Ascending aorta (tissue), 2 donors: Measurements from ENCODE around the gene BCAS1. TPM values are rescaled to one million over a fixed set of nuclear protein-coding genes. Genes with fewer than 3 reads are reported as not detected.
"Not testable (repeated sequence)": the region's sequence is repeated elsewhere in the genome, so short reads cannot be mapped to it uniquely, and the experiment has no call there.

Source experiments
- DNase-seq, 2 donors: peaks; one replicate each; pipeline ENCODE4 v3.0.0-alpha.2; 2019; ENCODE audit warnings: low spot score in 2 of 2
- H3K27ac ChIP-seq, 2 donors: fragments of 200-600 bp; sonication (generic); one replicate each; pipeline ENCODE4 v1.5.1; 2016 to 2017; ENCODE audit warnings: mild to moderate bottlenecking in 1 of 2
- H3K27me3 ChIP-seq: fragments of 200-600 bp; sonication (generic); one replicate; pipeline ENCODE4 v1.5.1; 2017
- H3K36me3 ChIP-seq, 2 donors: fragments of 200-600 bp; sonication (generic); one replicate each; pipeline ENCODE4 v1.5.1; 2016
- H3K4me1 ChIP-seq, 2 donors: fragments of 200-600 bp; sonication (generic); one replicate each; pipeline ENCODE4 v1.5.1; 2016 to 2017; ENCODE audit warnings: mild to moderate bottlenecking in 1 of 2
- H3K4me3 ChIP-seq, 2 donors: fragments of 200-600 bp; sonication (generic); one replicate each; pipeline ENCODE4 v1.5.1; 2016 to 2017; ENCODE audit warnings: mild to moderate bottlenecking in 1 of 2
- H3K9me3 ChIP-seq, 2 donors: fragments of 200-600 bp; sonication (generic); one replicate each; pipeline ENCODE4 v1.5.1; 2016
- intact Hi-C: fragments of 100-400 bp; cut with DNase I; formaldehyde crosslinking; loops from one replicate; pipeline ENCODE4 v1.15.1; 2023
- total RNA-seq: library from RNA; depleted of rRNA; stranded (reverse); fragments of >200 nt; gene quantifications from one replicate; pipeline ENCODE4 v1.1.0, GENCODE V29; 2016
- TF ChIP-seq, protein P1 (sequence below), 3 experiments: fragments of 200-600 bp in 2 of 3; fragments of 450-650 bp in 1 of 3; sonication (generic) in 2 of 3; IDR thresholded peaks; one replicate each; pipeline ENCODE4 v1.5.1; 2016 to 2019; ENCODE audit warnings: antibody characterized with exemption in 3 of 3, mild to moderate bottlenecking in 1 of 3, moderate library complexity in 1 of 3

The BCAS1 gene
- total RNA-seq, 1 donor from 2014 or later = not detected

DNA sequence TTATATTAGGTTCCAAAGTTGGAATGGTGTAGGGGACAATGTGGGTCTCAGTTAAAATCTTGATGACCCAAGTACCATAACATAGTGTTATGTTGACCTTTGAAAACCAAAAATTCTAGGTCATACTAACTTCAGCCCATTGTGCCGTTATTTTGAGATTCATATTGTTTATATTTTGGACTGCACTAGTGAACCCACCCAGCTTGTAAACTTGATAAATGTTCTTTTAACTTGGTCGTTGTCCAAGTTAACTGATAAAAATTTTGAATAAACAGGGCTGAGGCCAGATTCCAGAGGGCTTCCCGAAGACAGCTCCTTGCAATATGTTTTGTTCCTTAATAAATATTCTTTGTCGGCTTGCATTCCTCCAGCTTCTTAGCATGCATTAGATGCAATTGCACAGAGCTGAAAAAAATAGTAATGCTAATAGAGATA lies 90.3 kb downstream of the BCAS1 start:
- Histone ChIP-seq H3K4me1 (no peaks in the 10 kb centered on the region), H3K9me3 (no peaks in the 10 kb centered on the region), H3K4me3 (no peak overlapping the region), H3K27ac (no peak overlapping the region), H3K36me3 (no peaks in the 10 kb centered on the region), H3K27me3 (no peaks in the 10 kb centered on the region)
- intact Hi-C loops = no loop called here
- no peak for DNase-seq
- TF ChIP-seq, protein P1, sequence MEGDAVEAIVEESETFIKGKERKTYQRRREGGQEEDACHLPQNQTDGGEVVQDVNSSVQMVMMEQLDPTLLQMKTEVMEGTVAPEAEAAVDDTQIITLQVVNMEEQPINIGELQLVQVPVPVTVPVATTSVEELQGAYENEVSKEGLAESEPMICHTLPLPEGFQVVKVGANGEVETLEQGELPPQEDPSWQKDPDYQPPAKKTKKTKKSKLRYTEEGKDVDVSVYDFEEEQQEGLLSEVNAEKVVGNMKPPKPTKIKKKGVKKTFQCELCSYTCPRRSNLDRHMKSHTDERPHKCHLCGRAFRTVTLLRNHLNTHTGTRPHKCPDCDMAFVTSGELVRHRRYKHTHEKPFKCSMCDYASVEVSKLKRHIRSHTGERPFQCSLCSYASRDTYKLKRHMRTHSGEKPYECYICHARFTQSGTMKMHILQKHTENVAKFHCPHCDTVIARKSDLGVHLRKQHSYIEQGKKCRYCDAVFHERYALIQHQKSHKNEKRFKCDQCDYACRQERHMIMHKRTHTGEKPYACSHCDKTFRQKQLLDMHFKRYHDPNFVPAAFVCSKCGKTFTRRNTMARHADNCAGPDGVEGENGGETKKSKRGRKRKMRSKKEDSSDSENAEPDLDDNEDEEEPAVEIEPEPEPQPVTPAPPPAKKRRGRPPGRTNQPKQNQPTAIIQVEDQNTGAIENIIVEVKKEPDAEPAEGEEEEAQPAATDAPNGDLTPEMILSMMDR (IDR thresholded peaks at IDR 0.05) = no peak

DNA sequence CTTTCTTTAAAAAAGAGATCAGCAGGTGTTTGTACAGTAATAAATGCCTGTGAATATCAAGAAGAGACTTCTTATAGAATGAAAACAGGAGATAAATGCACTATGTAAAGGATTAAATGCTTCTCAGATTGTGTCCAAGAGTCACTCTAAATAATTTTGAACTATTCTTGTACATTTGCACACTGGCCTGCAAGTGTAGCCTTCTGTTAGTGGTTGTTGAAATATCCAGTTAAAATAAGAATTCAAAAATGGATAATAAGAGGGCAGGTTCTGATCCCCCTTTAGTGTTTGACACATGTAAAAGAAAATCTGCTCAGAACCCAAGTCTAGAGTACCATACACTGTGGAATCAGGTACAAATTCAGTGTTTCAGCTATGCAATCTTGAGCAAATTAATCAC lies 91.9 kb downstream of the BCAS1 start:
- H3K36me3 ChIP-seq = no peaks in the 10 kb centered on the region
- intact Hi-C loops = no loop called here
- no peak overlapping the region for H3K4me3 ChIP-seq
- H3K27ac ChIP-seq = no peak overlapping the region
- TF ChIP-seq, protein P1 (IDR thresholded peaks at IDR 0.05) = no peak
- H3K4me1 ChIP-seq = no peaks in the 10 kb centered on the region
- H3K9me3 ChIP-seq = no peaks in the 10 kb centered on the region
- DNase-seq = no peak
- no peaks in the 10 kb centered on the region for H3K27me3 ChIP-seq

DNA sequence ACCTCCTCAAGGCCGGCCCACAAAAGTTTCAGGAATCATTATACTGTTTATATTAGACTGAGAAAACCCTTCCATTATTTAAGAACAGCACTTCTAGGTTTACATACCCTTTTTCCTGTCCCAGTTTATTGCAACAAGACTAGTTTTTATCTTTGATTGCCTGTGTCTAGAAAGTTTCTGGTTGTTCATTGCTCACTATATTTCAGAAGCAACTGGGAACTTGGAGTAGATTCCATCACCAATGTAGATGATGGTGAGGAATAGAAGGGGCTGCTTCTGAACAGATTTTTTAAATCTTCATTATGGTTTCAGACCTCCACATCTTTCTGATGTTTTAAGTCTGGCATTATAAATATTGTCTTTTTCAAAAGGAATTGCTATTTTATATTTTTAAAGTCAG lies 93.0 kb downstream of the BCAS1 start:
- intact Hi-C loops = no loop called here
- H3K36me3 ChIP-seq = no peaks in the 10 kb centered on the region
- no peaks in the 10 kb centered on the region for H3K27me3 ChIP-seq
- no peak overlapping the region for H3K4me3 ChIP-seq
- TF ChIP-seq, protein P1 (IDR thresholded peaks at IDR 0.05) = no peak
- DNase-seq = no peak
- H3K27ac ChIP-seq = no peak overlapping the region
- H3K9me3 ChIP-seq = no peaks in the 10 kb centered on the region
- no peaks in the 10 kb centered on the region for H3K4me1 ChIP-seq

DNA sequence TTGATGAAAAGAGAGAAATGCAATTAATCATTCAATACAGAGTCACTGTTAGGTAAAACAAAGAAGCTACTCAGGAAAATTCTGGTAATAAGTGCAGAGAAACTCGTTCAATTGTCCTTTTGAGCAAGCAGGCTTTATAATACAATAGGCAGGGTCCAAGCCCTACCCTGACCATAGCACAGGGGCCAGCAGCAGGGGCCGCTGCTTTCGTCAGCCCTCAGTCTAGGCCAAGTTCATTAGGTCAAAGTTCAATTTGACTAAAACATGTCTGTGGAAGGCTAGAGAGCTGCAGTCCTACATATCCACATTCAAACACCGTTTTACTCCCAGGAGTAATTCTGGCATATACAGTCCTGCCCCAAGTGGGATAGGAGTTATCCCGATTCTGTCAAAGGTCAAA lies 94.6 kb downstream of the BCAS1 start:
- Histone ChIP-seq H3K27me3 (no peaks in the 10 kb centered on the region), H3K9me3 (no peaks in the 10 kb centered on the region), H3K36me3 (no peaks in the 10 kb centered on the region), H3K4me3 (no peak overlapping the region), H3K27ac (no peak overlapping the region), H3K4me1 (no peaks in the 10 kb centered on the region)
- intact Hi-C loops = no loop called here
- no peak for DNase-seq
- TF ChIP-seq, protein P1 (IDR thresholded peaks at IDR 0.05) = no peak

DNA sequence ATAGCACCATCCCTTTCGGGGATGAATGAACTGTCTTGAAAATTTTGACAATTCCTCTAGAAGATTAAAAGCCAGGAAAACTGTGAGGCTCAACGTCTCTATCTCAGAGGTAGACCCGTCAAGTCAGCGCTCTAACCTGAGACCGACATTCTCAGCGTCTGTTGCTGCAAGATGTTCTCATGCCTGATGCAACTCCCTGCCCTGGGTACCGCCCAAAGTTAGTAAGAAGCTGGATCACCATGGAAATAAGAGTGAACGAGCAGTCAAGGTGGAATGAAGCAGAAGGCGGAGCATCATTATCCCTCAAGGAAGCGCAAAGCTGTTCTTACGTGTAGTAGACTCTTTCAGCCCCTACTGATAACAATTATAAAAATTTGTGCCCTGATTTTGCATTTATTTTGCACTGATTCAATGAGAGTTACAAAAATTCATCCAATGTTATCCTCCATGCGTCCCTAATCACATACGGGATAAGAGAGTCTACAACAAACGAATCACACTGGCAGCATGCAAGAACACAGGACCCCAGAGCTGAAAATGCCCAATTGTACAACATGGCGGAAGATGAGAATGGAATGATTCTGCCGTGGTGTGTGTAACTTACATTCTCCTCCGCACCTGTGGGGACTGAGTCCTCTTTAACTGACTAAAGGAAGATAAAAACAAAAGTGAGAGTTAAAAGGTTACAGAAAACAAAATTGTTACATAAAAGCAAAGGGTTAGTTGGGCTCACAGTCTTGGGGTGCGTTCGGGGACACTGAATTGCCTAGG lies 95.4 kb downstream of the BCAS1 start:
- TF ChIP-seq, protein P1 (IDR thresholded peaks at IDR 0.05) = no peak
- Histone ChIP-seq H3K36me3 (no peaks in the 10 kb centered on the region), H3K27me3 (no peaks in the 10 kb centered on the region), H3K9me3 (no peaks in the 10 kb centered on the region), H3K27ac (no peak overlapping the region), H3K4me3 (no peak overlapping the region), H3K4me1 (no peaks in the 10 kb centered on the region)
- DNase-seq = no peak
- intact Hi-C loops = no loop called here

DNA sequence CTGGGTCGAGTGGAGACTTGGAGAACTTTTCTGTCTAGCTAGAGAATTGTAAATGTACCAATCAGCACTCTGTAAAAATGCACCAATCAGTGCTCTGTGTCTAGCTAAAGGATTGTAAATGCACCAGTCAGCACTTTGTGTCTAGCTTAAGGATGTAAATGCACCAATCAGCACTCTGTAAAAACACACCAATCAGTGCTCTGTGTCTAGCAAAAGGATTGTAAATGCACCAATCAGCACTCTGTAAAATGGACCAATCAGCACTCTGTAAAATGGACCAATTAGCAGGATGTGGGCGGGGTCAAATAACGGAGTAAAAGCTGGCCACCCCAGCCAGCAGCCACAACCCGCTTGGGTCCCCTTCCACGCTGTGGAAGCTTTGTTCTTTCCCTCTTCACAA lies 96.5 kb downstream of the BCAS1 start:
- H3K9me3 ChIP-seq, H3K4me1 ChIP-seq, H3K27ac ChIP-seq, H3K27me3 ChIP-seq, H3K4me3 ChIP-seq, DNase-seq, H3K36me3 ChIP-seq, intact Hi-C loops: not testable (repeated sequence)
